GM18498 (cell line): Measurements from ENCODE around the gene ALG8.
"Not testable (repeated sequence)": the region's sequence is repeated elsewhere in the genome, so short reads cannot be mapped to it uniquely, and the experiment has no call there.

Experiments used
- ATAC-seq: cut with Tn5 transposase; IDR thresholded peaks from one replicate; pipeline ENCODE4 v1.9.1; 2021; ENCODE audit warnings: mild to moderate bottlenecking, moderate library complexity; ENCODE audit not compliant: unreplicated experiment

ALG8 gene

GRCh38 chr11:78076733-78077403 is 62.6 kb downstream of the ALG8 start:
- ATAC-seq = no peak

DNA sequence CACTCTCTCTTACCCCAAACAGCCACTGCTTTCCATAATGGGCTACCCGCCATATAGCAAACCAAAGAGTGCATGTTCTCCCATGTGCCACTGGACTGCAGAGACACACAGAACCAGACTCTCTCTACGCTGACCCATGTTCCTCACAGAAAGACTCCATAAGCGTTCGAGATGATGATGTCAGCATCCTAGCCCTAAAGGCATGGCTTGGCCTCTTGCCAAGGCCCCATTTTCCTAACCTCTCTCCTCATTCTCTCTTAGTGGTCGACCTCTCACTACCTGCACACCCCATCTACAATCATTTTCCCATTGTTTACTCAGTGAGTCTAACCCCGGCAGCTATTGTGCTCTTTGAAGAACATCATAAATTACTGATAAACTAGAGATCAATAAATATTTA is 64.7 kb downstream of the ALG8 start:
- no peak for ATAC-seq

DNA sequence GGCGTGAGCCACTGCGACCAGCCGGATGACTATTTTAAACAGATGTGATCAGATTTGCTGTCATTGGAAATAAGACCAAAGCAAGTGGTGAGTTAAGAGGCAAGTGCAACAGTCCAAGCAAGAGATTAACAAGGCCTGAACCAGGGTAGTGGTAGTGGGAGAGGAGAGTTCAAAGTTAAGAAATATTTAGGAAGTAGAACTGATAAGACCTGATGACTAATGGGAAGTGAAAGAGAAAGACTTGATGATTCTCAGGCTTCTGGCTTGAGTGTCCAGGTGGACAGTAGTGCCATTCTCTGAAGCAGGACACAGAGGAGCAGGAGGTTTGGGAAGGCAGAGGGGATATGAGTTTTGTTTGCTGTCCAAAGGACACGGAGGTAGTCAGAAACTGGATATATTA is 67.0 kb downstream of the ALG8 start:
- ATAC-seq = no peak

DNA sequence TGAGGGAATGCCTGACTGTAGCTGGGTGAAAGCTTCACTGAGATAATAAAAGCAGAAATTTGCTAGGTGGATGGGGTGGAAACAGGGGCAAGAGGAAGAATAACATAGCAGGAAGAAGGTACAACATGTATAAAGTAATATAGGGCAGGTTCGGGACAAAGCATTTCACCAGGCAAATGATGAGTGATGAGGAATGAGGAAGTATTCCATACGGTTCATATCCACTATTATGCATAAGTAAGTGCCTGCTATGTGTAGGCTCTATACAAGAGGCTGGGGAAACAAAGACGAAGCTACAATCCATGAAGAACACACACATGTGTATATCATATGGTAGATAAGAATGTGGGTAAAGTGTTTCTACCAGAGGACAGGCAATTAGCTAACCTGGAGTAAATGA is 67.7 kb downstream of the ALG8 start:
- ATAC-seq = no peak

GRCh38 chr11:78070621-78071020 is 68.8 kb downstream of the ALG8 start:
- no peak for ATAC-seq

DNA sequence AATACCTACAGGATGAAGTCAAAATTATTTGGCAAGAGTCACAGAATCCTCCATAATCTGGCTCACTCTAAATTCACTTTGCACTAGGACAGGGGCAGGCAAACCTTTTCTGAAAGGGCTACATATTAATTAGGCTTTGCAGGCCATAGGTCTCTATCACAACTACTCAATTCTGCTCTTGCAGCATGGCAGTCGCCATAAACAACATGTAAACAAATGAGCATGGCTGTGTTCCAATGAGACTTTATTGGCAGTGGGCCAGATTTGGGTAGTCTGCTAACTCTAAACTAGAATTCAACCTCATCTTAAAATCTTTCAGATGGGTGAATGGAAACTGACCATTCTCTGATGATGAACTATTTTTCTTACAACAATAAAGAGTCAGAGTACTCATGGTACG is 70.0 kb downstream of the ALG8 start:
- ATAC-seq = no peak

DNA sequence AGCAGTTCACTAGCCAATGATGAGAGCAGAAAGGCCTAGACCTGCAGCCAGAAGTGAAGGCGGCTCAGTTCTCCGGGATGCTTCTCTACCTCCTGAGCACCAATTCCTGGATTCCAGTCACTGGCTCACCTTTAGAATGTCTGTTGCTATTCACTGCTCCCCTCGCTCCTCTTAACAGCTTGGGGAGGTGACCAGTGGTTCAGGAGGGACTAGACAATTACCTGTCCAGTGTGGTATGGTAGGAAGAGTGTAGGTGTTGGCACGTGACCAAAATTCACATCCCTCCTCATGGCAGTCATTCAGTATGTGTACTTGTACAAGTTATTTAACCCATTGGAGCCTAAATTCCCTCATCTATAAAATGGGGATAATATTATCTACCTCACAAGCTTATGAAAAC is 71.7 kb downstream of the ALG8 start:
- no peak for ATAC-seq

GRCh38 chr11:78066471-78066870 is 73.0 kb downstream of the ALG8 start:
- no peak for ATAC-seq

- no peak for ATAC-seq
These were observed 74.2 kb downstream of the ALG8 start for GRCh38 chr11:78065203-78065602.

DNA sequence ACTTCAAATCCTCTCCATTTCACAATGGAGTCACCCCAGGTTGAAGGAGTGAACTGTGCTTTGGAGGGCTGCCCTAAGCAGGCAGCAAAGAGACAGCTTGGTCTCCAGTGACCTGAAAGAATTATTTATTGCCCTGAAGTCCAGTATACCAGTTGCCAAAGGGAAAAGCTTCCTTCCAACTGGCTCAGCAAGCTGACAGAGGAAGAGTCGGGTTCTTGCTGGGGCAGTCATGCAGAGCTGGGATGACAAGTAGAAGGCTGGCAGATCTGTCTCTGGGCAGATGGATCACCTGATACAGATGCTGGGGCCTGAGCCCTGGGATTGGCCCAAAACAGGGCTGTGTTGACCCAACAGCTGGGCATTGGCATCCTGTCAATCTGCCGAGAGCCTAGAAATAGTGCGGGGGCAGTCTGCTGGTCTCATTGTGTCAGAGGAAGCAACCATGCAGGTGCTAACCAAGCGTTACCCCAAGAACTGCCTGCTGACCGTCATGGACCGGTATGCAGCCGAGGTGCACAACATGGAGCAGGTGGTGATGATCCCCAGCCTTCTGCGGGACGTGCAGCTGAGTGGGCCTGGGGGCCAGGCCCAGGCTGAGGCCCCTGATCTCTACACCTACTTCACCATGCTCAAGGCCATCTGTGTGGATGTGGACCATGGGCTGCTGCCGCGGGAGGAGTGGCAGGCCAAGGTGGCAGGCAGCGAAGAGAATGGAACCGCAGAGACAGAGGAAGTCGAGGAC is 75.8 kb downstream of the ALG8 start, which contains the start of gene THRSP:
Gene THRSP, plus strand, starts transcription at position 422 of the 742 bp plus-strand sequence. Its CDS starts 21 bp downstream, at position 443.
- no peak for ATAC-seq

- ATAC-seq = no peak
These were observed 76.8 kb downstream of the ALG8 start for GRCh38 chr11:78062671-78063070.

- ATAC-seq = no peak
These were observed 77.5 kb downstream of the ALG8 start for GRCh38 chr11:78061921-78062311.

GRCh38 chr11:78061088-78061920 is 78.1 kb downstream of the ALG8 start:
- ATAC-seq = no peak

- ATAC-seq = no peak
These were observed 78.9 kb downstream of the ALG8 start for GRCh38 chr11:78060533-78060932.

DNA sequence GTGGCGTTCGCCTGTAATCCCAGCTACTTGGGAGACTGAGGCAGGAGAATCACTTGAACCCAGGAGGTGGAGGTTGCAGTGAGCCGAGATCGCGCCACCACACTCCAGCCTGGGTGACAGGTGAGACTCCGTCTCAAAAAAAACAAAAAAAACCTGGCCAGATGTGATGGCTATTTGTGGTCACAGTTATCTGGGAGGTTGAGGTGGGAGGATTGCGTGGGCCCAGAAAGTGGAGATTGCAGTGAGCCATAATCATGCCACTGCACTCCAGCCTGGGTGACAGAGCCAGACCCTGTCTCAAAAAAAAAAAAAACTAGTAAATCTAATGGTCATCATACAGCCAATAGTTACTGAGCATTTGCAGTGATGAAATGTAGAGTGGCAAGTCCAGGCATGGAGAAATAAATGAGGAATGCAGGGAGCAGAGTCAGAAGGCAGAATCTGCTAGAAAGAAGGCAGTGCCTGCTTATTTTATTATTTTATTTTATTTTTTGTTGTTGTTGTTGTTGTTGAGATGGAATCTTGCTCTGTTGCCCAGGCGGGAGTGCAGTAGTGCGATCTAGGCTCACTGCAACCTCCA is 79.6 kb downstream of the ALG8 start:
- not testable (repeated sequence) for ATAC-seq

DNA sequence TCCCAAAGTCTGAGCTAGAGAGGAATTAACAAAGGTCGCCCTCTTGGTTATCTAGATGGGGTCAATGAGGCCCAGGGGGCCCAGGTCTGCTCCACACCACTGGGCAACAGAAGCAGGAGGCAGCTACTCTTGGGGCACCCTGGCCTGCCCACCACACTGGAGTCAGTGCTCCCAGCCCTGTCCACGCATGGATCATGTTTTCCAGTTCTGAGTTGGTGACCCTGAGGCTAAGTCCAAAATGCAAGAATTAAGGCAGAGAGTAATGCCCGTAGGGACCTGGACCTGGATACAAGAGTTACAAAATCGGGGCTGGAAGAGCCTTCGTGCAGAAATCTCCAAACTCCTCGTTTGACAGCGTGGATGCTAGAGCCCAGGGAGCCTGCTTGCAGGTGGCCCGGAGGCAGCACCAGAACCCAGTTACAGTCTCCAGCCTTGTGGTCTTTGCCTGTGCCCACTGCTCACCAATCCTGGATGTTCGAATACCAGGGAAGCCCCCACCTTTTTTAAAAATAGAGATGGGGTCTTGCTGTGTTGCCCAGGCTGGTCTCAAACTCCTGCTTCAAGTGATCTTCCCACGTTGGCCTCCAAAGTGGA is 81.9 kb downstream of the ALG8 start:
- ATAC-seq = no peak

GRCh38 chr11:78056093-78056492 is 83.3 kb downstream of the ALG8 start:
- no peak for ATAC-seq

DNA sequence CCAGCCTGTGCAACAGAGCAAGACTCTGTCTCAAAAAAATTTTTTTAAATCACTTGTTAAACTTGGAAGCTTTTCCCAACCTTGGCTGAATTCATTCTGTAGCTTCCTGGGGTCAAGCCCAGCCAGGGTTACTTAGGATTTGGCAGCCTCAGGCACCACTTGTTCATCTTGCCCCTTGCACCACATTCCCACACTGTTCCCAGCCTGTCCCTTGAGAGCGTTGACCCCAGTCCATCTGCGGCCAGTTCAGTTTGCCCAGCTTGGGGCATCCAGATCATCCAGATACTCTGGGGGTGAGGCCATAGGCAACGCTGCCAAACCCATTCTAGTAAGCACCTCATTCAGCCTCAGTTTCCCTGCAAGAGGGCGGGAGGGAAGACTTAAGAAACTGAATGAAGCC is 84.5 kb downstream of the ALG8 start:
- ATAC-seq = no peak

- no peak for ATAC-seq
These were observed 88.2 kb downstream of the ALG8 start for GRCh38 chr11:78050964-78051831.
